Tracheal epithelial cell (primary cell): ENCODE data around the gene RNASET2. TPM values are rescaled to one million over a fixed set of nuclear protein-coding genes. Genes with fewer than 3 reads are reported as not detected.

Source experiments
- total RNA-seq: library from RNA; depleted of rRNA; stranded (reverse); fragments of >200 nt; gene quantifications from 2 replicates; pipeline ENCODE4 v1.2.1, GENCODE V29; 2014

RNASET2 gene
- 37.9 and 103 TPM in 2 replicates for total RNA-seq

GRCh38 chr6:166956444-166957086 is at the start of gene RNASET2:
Gene RNASET2, minus strand, starts transcription at chr6:166956550. Its CDS starts 368 bp downstream, at chr6:166956182.

GRCh38 chr6:166999145-166999883 is 43.0 kb upstream of the RNASET2 start, which contains the start of gene CEP43:
Gene CEP43, plus strand, starts transcription at chr6:166999397. Its CDS starts 16 bp downstream, at chr6:166999413.

Other genes starting within 250 kb of the RNASET2 start
- gene CEP43, start 42.8 kb upstream of the RNASET2 start, total RNA-seq = 10.6 and 13.4 TPM in 2 replicates
- not detected in 2 replicates for gene CCR6, start 166.5 kb upstream of the RNASET2 start, total RNA-seq
- gene GPR31, start 201.4 kb upstream of the RNASET2 start, total RNA-seq = not detected in 2 replicates